Ovary (tissue), 10 donors: Measurements from ENCODE around the gene SLC15A1. TPM values are rescaled to one million over a fixed set of nuclear protein-coding genes. Genes with fewer than 3 reads are reported as not detected.

Experiments used
- DNase-seq, 5 donors: peaks; one replicate each; pipeline ENCODE4 v3.0.0-alpha.2; 2019 to 2020
- H3K27ac ChIP-seq, 2 donors: fragments of 200-600 bp; one replicate each; pipeline versions ENCODE4 v1.5.1 to v1.8.0; 2019 to 2022
- H3K27me3 ChIP-seq: fragments of 200-600 bp; one replicate; pipeline ENCODE4 v1.8.0; 2022
- H3K36me3 ChIP-seq: fragments of 200-600 bp; sonication (generic); one replicate; pipeline ENCODE4 v1.5.1; 2019
- H3K4me1 ChIP-seq: one replicate; pipeline ENCODE4 v1.8.1; 2013; ENCODE audit warnings: mild to moderate bottlenecking, moderate library complexity; ENCODE audit not compliant: insufficient read depth
- H3K4me3 ChIP-seq: fragments of 200-600 bp; sonication (generic); one replicate; pipeline ENCODE4 v1.5.1; 2017
- H3K9me3 ChIP-seq, 2 donors: fragments of 200-600 bp in 1 of 2; sonication (generic) in 1 of 2; one replicate each; pipeline versions ENCODE4 v1.5.1 to v1.8.1; 2013 to 2019; ENCODE audit warnings: mild to moderate bottlenecking in 1 of 2, moderate library complexity in 1 of 2
- EP300 ChIP-seq: sonication (generic); formaldehyde crosslinking; IDR thresholded peaks from one replicate; pipeline ENCODE4 v1.6.1; 2017; ENCODE audit warnings: antibody characterized with exemption
- POLR2A ChIP-seq: fragments of 450-650 bp; IDR thresholded peaks from one replicate; pipeline ENCODE4 v1.6.1; 2017; ENCODE audit warnings: antibody characterized with exemption, mild to moderate bottlenecking, moderate library complexity
- WGBS, 3 donors: extraction: QIAGEN DNeasy Blood & Tissue Kit in 1 of 3; methylation state at CpG; one replicate each; pipeline versions ENCODE4 v1.1.5 to v1.1.7; 2013 to 2017; 5-methylcytosine and 5-hydroxymethylcytosine counted together
- intact Hi-C, 4 donors: fragments of 100-400 bp; cut with DNase I; formaldehyde crosslinking; loops; one replicate each; pipeline versions ENCODE4 v1.11.0 to v1.15.1; 2022 to 2023
- long read RNA-seq, 3 donors: library from polyadenylated mRNA in 2 of 3; unstranded in 2 of 3; transcript quantifications; one replicate each; pipeline ENCODE4 v2.0.0 and lab custom pipeline, GENCODE V29; 2021 to 2026
- polyA plus RNA-seq, 2 donors: library from polyadenylated mRNA; stranded (reverse); fragments of 200-250 nt in 1 of 2; fragments of 350-450 nt in 1 of 2; fragmentation: Illumina TruSeq in 1 of 2; extraction: RNeasy Lipid Tissue Mini Kit (QIAGEN cat#74804) in 1 of 2; gene quantifications; one replicate each; pipeline ENCODE4 v1.2.3, GENCODE V29; 2013 to 2014
- total RNA-seq, 7 donors: library from RNA; depleted of rRNA in 2 of 7; stranded (reverse); fragments of >200 nt in 2 of 7; fragmentation: NEBNext Ultra II Directional in 3 of 7; extraction: Animal tissue kit (Norgen Biotek cat#: 25700) in 3 of 7; gene quantifications; one replicate each; pipeline versions ENCODE4 v1.1.0 to v1.2.4, GENCODE V29; 2016 to 2023
- TF ChIP-seq, protein P1 (sequence below), 3 donors: fragments of 450-650 bp in 2 of 3; fragments of 200-600 bp in 1 of 3; IDR thresholded peaks; one replicate each; pipeline versions ENCODE4 v1.5.1 to v1.8.0; 2016 to 2022; ENCODE audit warnings: antibody characterized with exemption in 3 of 3, mild to moderate bottlenecking in 1 of 3
- donor health status: DM: no; HTN: no; CAD: no; lungs with moderate emphysema.
- donor health status: DM: no; HTN: no; CAD: no.
- donor health status: Bipolar disorder and iron deficiency.
- donor health status: DM: yes; HTN: yes; CAD: no.
- donor health status: DM: no; HTN: no; CAD: no.
- donor health status: DM: yes; HTN: yes; CAD: no.

SLC15A1 gene, protein sequence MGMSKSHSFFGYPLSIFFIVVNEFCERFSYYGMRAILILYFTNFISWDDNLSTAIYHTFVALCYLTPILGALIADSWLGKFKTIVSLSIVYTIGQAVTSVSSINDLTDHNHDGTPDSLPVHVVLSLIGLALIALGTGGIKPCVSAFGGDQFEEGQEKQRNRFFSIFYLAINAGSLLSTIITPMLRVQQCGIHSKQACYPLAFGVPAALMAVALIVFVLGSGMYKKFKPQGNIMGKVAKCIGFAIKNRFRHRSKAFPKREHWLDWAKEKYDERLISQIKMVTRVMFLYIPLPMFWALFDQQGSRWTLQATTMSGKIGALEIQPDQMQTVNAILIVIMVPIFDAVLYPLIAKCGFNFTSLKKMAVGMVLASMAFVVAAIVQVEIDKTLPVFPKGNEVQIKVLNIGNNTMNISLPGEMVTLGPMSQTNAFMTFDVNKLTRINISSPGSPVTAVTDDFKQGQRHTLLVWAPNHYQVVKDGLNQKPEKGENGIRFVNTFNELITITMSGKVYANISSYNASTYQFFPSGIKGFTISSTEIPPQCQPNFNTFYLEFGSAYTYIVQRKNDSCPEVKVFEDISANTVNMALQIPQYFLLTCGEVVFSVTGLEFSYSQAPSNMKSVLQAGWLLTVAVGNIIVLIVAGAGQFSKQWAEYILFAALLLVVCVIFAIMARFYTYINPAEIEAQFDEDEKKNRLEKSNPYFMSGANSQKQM
- total RNA-seq (1 to 10 TPM in 1 of 7 donors, under 1 TPM in 3, not detected in 3; 0.05 to 1.3 (median 0.27) TPM), polyA plus RNA-seq (under 1 TPM; 0.11 to 0.15 TPM)
- long read RNA-seq, donor 1 = 0 reads
- long read RNA-seq, donor 2 = 0 reads
- long read RNA-seq, donor 3 = 0 reads

DNA sequence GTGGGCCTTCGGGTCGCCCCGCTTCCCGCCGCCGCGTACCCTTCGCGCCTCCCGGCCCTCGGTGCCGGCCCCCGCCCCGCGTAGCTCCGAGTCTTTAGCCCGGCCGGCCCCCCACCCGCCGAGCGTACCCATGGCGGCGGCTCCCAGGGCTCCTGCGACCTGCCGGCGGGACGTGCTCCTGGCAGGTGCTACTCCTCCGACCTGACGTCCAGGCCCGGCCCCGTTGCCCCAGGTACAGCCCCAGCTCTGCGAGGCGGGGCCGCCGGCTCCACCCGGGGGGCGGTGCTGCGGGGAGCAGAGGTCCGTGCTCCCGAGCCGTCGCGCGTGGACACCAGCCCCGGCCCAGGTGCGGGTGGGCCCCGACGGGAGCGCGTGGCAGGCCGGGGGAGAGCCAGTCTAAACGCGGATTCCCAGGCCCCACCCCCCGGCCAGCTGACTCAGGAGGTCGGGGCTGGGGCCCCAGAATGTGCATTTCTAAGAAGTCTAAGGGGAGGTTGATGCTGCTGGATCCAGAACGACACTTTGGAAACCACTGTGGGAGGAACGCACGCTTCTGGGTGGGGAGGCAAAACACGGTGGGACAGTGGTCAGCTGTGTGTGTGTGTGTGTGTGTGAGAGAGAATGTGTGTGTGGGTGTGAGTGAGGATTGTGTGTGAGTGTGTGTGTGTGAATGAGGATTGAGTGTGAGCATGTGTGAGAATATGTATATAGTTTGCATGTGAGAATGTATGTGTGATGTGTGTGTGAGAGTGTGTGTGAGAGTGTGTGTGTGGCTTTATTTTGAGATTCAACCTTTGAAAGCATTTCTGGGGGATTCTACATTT, at the start of gene SLC15A1:
TSS of gene SLC15A1 (minus strand) at position 206 of the 824 bp plus-strand sequence. CDS start at position 132, 74 bp downstream.
- WGBS, 3 donors = 4 to 8% (median 8%) methylated on average over 33 to 59 of the region's 59 CpGs
- no peaks in the 10 kb centered on the region for H3K9me3 ChIP-seq
- intact Hi-C loops = no loop called here
- H3K36me3 ChIP-seq = no peaks in the 10 kb centered on the region
- no peak for TF ChIP-seq EP300
- TF ChIP-seq POLR2A = no peak
- TF ChIP-seq, protein P1, sequence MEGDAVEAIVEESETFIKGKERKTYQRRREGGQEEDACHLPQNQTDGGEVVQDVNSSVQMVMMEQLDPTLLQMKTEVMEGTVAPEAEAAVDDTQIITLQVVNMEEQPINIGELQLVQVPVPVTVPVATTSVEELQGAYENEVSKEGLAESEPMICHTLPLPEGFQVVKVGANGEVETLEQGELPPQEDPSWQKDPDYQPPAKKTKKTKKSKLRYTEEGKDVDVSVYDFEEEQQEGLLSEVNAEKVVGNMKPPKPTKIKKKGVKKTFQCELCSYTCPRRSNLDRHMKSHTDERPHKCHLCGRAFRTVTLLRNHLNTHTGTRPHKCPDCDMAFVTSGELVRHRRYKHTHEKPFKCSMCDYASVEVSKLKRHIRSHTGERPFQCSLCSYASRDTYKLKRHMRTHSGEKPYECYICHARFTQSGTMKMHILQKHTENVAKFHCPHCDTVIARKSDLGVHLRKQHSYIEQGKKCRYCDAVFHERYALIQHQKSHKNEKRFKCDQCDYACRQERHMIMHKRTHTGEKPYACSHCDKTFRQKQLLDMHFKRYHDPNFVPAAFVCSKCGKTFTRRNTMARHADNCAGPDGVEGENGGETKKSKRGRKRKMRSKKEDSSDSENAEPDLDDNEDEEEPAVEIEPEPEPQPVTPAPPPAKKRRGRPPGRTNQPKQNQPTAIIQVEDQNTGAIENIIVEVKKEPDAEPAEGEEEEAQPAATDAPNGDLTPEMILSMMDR (IDR thresholded peaks at IDR 0.05) = no peak
- H3K4me1 ChIP-seq = peaks cover 7% of the 10 kb centered on the region
- H3K27me3 ChIP-seq = no peaks in the 10 kb centered on the region
- H3K27ac ChIP-seq = no peak within 1 kb of the TSS
- DNase-seq = no peak
- peak within 1 kb of the TSS; percentile 16 for H3K4me3 ChIP-seq

DNA sequence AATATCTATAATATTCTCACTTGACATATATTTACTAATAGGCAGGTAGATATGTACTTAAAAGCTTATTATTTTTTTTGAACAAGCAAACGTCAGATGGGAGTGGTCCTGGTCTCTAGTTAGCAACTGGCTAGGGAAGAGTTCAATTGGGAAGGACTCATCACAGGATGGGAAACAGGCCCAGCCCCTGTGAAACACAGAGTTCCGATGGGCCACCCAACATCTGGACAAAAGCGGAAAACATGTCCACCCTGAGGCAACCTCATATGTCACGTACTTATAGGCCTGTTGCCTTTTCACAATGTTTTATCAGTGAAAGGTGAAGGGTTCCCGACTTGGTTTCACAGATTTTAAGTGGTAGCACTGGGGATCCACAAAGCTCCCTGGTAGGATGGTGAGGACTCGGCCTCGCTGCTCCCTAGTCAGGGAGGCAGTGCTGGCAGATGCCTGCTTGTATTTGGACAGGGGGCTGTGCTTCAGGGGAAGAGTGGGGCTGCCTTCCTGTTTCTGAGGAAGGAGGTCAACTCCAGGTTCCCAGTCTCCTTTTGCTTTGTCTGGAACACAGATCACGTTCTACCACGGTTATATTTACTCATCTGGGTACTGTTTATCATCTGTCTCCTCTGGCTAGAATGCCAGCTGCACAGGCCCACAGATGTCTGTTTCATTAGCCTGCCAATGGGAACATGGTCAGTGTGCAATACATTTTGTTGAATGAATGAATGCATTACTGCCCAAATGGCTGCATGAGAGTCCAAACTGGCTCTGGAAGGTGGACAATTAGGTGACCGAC, 49.4 kb upstream of the SLC15A1 start:
- H3K4me3 ChIP-seq = no peak overlapping the region
- intact Hi-C loops = no loop called here
- no peak for DNase-seq
- 78 to 80% (median 80%) methylated on average over 10 of the region's 10 CpGs for WGBS, 3 donors
- H3K27ac ChIP-seq = no peak overlapping the region
- H3K27me3 ChIP-seq = no peaks in the 10 kb centered on the region
- no peak for TF ChIP-seq POLR2A
- TF ChIP-seq, protein P1 (IDR thresholded peaks at IDR 0.05) = no peak
- no peak for TF ChIP-seq EP300
- H3K9me3 ChIP-seq = no peaks in the 10 kb centered on the region
- no peaks in the 10 kb centered on the region for H3K36me3 ChIP-seq
- H3K4me1 ChIP-seq = no peaks in the 10 kb centered on the region

DNA sequence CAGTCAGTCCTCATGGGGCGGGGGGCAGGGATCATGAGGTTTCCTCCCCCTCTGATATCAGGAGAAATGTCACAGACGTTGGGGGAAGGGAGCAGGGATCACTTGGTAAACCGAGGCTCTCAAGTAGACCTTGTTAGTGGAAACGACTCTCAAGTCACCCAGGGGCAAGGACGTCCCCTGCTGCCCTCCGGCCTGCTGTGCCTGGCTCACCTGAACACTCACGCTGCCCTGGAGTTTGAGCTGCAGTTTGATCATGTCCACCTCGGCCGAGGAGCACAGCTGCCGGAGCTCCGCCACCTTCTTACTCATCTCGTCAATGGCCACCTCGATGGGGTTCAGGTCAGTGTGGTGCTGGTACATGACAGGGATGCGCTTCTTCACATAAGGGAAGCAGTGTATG, 47.6 kb upstream of the SLC15A1 start:
- no peak for TF ChIP-seq EP300
- TF ChIP-seq, protein P1 (IDR thresholded peaks at IDR 0.05) = no peak
- no peak for TF ChIP-seq POLR2A
- Histone ChIP-seq H3K36me3 (no peaks in the 10 kb centered on the region), H3K27ac (no peak overlapping the region), H3K4me1 (no peaks in the 10 kb centered on the region), H3K27me3 (no peaks in the 10 kb centered on the region), H3K9me3 (no peaks in the 10 kb centered on the region), H3K4me3 (no peak overlapping the region)
- intact Hi-C loops = no loop called here
- 91 to 94% (median 92%) methylated on average over 14 of the region's 14 CpGs for WGBS, 3 donors
- DNase-seq = no peak
